Neutrophil (primary cell): ENCODE measurements around the gene KRTAP1-5.
"Not testable (repeated sequence)": the region's sequence is repeated elsewhere in the genome, so short reads cannot be mapped to it uniquely, and the experiment has no call there.

Experiments used
- H3K27ac ChIP-seq: fragments of 200-600 bp; sonication (generic); 2 replicates; pipeline ENCODE4 v1.5.1; 2016; ENCODE audit warnings: mild to moderate bottlenecking, moderate library complexity
- H3K27me3 ChIP-seq: fragments of 200-600 bp; sonication (generic); 2 replicates; pipeline ENCODE4 v1.6.0; 2016; ENCODE audit warnings: mild to moderate bottlenecking
- H3K36me3 ChIP-seq: fragments of 200-600 bp; sonication (generic); 2 replicates; pipeline ENCODE4 v1.5.1; 2017
- H3K4me1 ChIP-seq, 2 experiments: fragments of 200-600 bp in 1 of 2; sonication (generic) in 1 of 2; 1 replicate in 1 of 2; 2 replicates in 1 of 2; pipeline versions ENCODE4 v1.5.1 to v1.6.1; 2013 to 2016; ENCODE audit warnings: low read depth in 1 of 2, low read length in 1 of 2, mild to moderate bottlenecking in 1 of 2, moderate library complexity in 1 of 2; ENCODE audit not compliant: control insufficient read depth in 1 of 2, insufficient read depth in 1 of 2
- H3K4me3 ChIP-seq, 2 experiments: fragments of 200-600 bp in 1 of 2; sonication (generic) in 1 of 2; 1 replicate in 1 of 2; 2 replicates in 1 of 2; pipeline ENCODE4 v1.5.1; 2013 to 2016; ENCODE audit warnings: low read depth in 1 of 2, low read length in 1 of 2, mild to moderate bottlenecking in 1 of 2, moderate library complexity in 1 of 2
- H3K9me3 ChIP-seq: fragments of 200-600 bp; sonication (generic); 2 replicates; pipeline ENCODE4 v1.5.1; 2016
- TF ChIP-seq, protein P1 (sequence below): fragments of 200-600 bp; sonication (generic); IDR thresholded peaks from 2 replicates; pipeline ENCODE4 v1.5.1; 2016; ENCODE audit warnings: antibody characterized with exemption

Gene KRTAP1-5

DNA sequence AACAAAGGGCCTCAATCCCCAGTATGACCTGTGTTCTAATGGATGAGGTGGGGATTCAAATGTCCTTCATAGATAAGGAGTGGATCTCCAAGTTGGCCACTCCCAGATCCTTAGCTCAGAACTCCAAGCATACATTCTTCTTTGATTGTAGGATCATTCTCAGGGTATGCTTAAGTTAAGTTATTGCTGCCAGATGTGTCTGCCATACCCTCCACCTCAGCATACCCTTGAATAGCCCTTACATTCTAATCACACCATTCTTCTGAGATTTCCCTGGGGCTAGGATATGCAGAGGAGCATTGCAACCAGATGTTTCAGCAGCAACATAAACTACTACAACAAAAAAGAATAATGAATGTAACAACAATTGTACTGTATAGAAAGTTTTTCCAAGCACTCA is 40.3 kb upstream of the KRTAP1-5 start:
- H3K36me3 ChIP-seq: no peaks in the 10 kb centered on the region
- no peaks in the 10 kb centered on the region for H3K9me3 ChIP-seq
- TF ChIP-seq, protein P1, sequence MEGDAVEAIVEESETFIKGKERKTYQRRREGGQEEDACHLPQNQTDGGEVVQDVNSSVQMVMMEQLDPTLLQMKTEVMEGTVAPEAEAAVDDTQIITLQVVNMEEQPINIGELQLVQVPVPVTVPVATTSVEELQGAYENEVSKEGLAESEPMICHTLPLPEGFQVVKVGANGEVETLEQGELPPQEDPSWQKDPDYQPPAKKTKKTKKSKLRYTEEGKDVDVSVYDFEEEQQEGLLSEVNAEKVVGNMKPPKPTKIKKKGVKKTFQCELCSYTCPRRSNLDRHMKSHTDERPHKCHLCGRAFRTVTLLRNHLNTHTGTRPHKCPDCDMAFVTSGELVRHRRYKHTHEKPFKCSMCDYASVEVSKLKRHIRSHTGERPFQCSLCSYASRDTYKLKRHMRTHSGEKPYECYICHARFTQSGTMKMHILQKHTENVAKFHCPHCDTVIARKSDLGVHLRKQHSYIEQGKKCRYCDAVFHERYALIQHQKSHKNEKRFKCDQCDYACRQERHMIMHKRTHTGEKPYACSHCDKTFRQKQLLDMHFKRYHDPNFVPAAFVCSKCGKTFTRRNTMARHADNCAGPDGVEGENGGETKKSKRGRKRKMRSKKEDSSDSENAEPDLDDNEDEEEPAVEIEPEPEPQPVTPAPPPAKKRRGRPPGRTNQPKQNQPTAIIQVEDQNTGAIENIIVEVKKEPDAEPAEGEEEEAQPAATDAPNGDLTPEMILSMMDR: no peak
- H3K4me3 ChIP-seq: no peak overlapping the region
- H3K4me1 ChIP-seq: peaks cover 7 to 17% of the 10 kb centered on the region in 2 experiments
- H3K27ac ChIP-seq: no peak overlapping the region
- H3K27me3 ChIP-seq: peaks cover 29% of the 10 kb centered on the region

DNA sequence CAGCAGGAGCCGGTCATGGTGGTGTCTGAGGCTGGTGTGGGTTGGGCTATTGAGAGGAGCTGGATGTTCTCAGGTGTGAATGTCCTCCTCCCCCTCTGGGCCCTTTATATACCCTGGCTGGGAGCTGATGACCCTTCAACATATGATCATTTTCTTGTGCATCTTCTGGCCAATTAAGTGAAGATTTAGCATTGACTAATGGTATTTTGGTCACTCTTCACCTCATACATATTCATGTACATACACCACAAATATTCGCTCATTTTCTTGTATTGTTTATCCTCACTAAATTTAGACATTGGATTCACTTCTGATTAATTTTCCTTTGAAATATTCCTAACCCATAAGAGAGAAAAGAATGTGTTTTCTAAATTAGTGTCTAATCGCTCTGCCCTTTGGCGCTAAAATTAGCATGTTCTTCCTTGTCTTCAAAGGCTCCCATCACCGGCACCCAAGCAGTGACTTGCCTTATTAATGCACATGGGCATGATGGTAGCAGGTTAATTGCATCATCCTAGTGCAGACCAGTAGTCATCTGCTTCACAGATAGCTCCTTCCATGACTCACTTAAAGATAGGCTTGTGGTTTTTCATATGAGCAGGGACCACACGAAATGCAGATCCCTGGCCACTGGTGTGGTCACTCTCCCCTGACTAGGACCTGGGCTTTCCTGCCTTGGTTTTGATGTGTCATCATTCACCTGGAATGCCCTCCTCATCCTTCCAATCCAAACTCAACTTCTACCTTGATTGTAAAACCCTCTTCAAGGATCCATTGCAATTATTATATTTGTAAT is 39.0 kb upstream of the KRTAP1-5 start, which contains the start of gene KRTAP2-4:
TSS of gene KRTAP2-4 (minus strand) at position 51 of the 796 bp plus-strand sequence. CDS start at position 17, 34 bp downstream.
- Histone ChIP-seq H3K27me3 (peaks cover 42% of the 10 kb centered on the region), H3K27ac (no peak within 1 kb of the TSS), H3K4me1 (peaks cover 7 to 17% of the 10 kb centered on the region in 2 experiments), H3K9me3 (no peaks in the 10 kb centered on the region), H3K4me3 (no peak within 1 kb of the TSS), H3K36me3 (no peaks in the 10 kb centered on the region)
- TF ChIP-seq, protein P1: no peak

DNA sequence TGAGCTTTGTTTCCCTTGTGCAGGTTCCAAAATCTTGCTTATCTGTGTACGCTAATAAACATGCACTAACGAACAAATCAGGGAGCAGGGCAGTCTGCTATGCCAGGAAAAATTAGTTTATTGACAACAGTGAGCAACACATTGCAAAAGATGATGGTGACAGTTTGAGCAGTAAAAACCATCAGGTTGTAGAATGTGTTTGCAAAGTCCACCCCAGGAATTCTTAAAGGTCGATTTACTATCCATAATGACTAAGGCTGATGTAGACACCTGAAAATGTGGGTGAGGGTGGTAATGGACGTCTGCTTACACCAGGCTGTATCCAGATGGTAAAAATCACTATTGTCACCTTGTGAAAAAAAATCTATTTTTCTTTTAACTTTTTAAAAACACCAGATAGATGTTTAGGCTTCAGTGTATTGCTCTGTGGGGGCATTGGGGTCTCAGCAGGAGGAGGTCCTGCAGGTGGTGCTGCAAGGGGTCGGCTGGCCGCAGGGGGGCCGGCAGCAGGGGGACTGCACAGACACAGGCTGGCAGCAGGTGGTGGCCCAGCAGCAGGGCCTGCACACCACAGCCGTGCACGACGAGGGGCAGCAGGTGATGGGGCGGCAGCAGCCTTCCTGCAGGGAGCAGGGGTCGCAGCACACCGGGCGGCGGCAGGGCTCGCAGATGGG is 38.1 kb upstream of the KRTAP1-5 start:
- Histone ChIP-seq H3K4me1 (peaks cover 7 to 17% of the 10 kb centered on the region in 2 experiments), H3K27me3 (peaks cover 51% of the 10 kb centered on the region)
- H3K27ac ChIP-seq, H3K36me3 ChIP-seq, H3K9me3 ChIP-seq, H3K4me3 ChIP-seq: not testable (repeated sequence)

DNA sequence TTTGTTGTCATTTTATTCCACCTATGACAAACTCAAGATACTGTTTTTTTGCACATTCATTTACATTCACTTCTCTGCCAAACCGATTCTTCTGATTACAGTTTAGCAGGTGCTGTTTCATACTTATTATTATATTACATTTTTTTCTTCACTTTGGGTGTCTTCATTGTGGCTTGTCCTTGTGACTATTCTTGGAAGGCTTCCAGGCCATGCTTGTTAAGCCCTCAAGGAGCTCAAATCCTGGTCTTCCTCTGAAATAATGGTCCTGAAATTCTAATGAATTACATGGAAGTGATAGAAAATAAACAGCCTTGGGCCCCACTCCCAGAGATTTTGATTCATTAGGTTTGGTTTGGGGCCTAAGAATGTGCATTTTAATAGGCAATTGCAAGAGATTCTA is 37.3 kb upstream of the KRTAP1-5 start:
- H3K4me3 ChIP-seq: no peak overlapping the region
- peaks cover 5 to 10% of the 10 kb centered on the region in 2 experiments for H3K4me1 ChIP-seq
- peaks cover 58% of the 10 kb centered on the region for H3K27me3 ChIP-seq
- TF ChIP-seq, protein P1: no peak
- H3K27ac ChIP-seq: no peak overlapping the region
- no peaks in the 10 kb centered on the region for H3K36me3 ChIP-seq
- H3K9me3 ChIP-seq: no peaks in the 10 kb centered on the region

DNA sequence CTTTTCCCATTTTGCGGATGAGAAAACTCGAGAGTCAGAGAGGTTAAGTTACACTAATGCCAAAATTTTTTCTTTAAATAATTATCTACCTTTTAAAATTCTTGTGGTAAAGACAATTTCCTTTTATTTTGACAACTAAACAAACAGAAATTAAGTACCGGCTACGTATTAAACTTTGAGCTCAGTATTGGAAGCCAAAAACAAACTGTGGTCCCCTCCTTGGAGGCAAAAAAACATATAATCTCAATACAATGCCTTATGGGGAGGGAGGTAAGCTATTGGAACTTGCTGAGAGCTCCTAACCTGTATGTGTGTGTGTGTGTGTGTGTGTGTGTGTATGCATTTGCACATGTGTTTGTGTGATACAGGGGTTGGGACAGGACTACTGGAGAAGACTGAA is 36.4 kb upstream of the KRTAP1-5 start:
- no peaks in the 10 kb centered on the region for H3K36me3 ChIP-seq
- TF ChIP-seq, protein P1: no peak
- H3K27me3 ChIP-seq: peaks cover 67% of the 10 kb centered on the region
- no peak overlapping the region for H3K4me3 ChIP-seq
- H3K27ac ChIP-seq: no peak overlapping the region
- H3K9me3 ChIP-seq: no peaks in the 10 kb centered on the region
- peaks cover 0 to 1% of the 10 kb centered on the region in 2 experiments for H3K4me1 ChIP-seq

DNA sequence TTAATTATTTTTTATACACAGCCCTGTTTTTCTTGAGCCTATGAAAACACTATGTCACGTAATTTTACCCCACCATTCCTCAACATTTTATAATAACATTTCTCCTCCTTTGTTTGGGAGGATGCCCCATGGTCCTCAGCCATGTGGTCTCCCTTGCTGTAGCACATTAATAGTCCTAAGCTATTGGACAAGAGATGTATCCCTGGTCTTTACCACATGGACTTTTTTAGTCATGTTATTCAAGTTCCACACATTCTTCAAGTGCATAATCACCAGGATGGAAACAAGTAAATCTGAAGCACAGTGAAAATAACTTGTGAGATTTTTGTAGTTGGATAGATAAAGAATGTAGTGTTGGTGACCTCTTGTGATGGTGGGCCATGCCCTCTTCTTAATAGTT is 35.0 kb upstream of the KRTAP1-5 start:
- Histone ChIP-seq H3K9me3 (no peaks in the 10 kb centered on the region), H3K27me3 (peaks cover 80% of the 10 kb centered on the region), H3K4me1 (no peaks in the 10 kb centered on the region), H3K36me3 (no peaks in the 10 kb centered on the region), H3K27ac (no peak overlapping the region), H3K4me3 (no peak overlapping the region)
- TF ChIP-seq, protein P1: no peak
